Gastrocnemius medialis (tissue), 4 donors: Measurements from ENCODE around the gene KRT82.

Source experiments
- POLR2A ChIP-seq, 2 donors: fragments of 450-650 bp; IDR thresholded peaks; one replicate each; pipeline ENCODE4 v1.6.1; 2017; ENCODE audit warnings: antibody characterized with exemption in 2 of 2, mild to moderate bottlenecking in 2 of 2, moderate library complexity in 2 of 2
- TF ChIP-seq, protein P1 (sequence below), 5 experiments: fragments of 450-650 bp in 3 of 5; fragments of 200-600 bp in 2 of 5; sonication (generic) in 2 of 5; IDR thresholded peaks in 4 of 5; conservative IDR thresholded peaks in 1 of 5; 1 replicate in 4 of 5; 2 replicates in 1 of 5; pipeline ENCODE4 v1.5.1; 2016 to 2019; ENCODE audit warnings: antibody characterized with exemption in 5 of 5, mild to moderate bottlenecking in 3 of 5, moderate library complexity in 3 of 5

DNA sequence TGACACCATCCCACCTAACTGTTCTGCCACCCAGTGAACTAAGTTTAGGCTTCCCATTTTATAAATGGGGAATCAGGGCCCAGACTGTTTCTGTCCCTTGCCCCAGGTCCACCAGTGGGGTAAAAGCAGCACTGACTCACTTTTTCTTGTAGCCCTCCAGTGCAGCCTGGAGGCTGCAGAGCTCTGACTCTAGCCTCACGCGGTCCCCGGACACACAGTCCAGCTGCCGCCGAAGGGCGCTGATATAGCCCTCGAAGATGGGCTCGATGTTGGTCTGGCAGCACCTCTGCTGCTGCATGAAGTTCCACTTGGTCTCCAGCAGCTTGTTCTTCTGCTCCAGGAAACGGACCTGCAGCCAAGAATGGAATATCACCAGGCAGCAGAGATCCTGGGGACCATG lies 2.6 kb downstream of the KRT82 start:
- TF ChIP-seq POLR2A (IDR thresholded peaks at IDR 0.05), result no peak
- TF ChIP-seq, protein P1, sequence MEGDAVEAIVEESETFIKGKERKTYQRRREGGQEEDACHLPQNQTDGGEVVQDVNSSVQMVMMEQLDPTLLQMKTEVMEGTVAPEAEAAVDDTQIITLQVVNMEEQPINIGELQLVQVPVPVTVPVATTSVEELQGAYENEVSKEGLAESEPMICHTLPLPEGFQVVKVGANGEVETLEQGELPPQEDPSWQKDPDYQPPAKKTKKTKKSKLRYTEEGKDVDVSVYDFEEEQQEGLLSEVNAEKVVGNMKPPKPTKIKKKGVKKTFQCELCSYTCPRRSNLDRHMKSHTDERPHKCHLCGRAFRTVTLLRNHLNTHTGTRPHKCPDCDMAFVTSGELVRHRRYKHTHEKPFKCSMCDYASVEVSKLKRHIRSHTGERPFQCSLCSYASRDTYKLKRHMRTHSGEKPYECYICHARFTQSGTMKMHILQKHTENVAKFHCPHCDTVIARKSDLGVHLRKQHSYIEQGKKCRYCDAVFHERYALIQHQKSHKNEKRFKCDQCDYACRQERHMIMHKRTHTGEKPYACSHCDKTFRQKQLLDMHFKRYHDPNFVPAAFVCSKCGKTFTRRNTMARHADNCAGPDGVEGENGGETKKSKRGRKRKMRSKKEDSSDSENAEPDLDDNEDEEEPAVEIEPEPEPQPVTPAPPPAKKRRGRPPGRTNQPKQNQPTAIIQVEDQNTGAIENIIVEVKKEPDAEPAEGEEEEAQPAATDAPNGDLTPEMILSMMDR (IDR thresholded peaks at IDR 0.05 in 4 of 5, conservative IDR thresholded peaks at IDR 0.05 in 1 of 5), result no peak
